ENCODE results near the gene NEDD4L. TPM values are rescaled to one million over a fixed set of nuclear protein-coding genes. Genes with fewer than 3 reads are reported as not detected.

The NEDD4L gene
- total and polyA plus RNA-seq, 7 donors = 14.8 to 28.0 (median 19.6) TPM

GRCh38 chr18:58067601-58068000 is 23.6 kb downstream of the NEDD4L start:
- Histone ChIP-seq H3K4me1 (no peaks in the 10 kb centered on the region), H3K9me3 (no peaks in the 10 kb centered on the region), H3K27me3 (ENCODE audit: insufficient read depth in 3 of 3, low read length in 2 of 3) (no peaks in the 10 kb centered on the region), H3K27ac (no peak overlapping the region), H3K4me3 (no peak overlapping the region), H3K36me3 (ENCODE audit: insufficient read depth in 1 of 2, low read depth in 1 of 2) (no peaks in the 10 kb centered on the region)
- intact Hi-C loops (cut with DNase I) = no loop called here
- WGBS, 3 donors = 89 to 92% (median 90%) methylated on average over 2 of the region's 2 CpGs
- no peak for DNase-seq
- TF ChIP-seq CTCF (IDR thresholded peaks at IDR 0.05) = no peak
- ATAC-seq = no peak

GRCh38 chr18:58069099-58069498 is 25.1 kb downstream of the NEDD4L start:
- intact Hi-C loops (cut with DNase I) = no loop called here
- H3K27ac ChIP-seq = no peak overlapping the region
- no peaks in the 10 kb centered on the region for H3K9me3 ChIP-seq
- H3K4me1 ChIP-seq = no peaks in the 10 kb centered on the region
- no peaks in the 10 kb centered on the region for H3K36me3 ChIP-seq (ENCODE audit: insufficient read depth in 1 of 2, low read depth in 1 of 2)
- TF ChIP-seq CTCF (IDR thresholded peaks at IDR 0.05) = no peak
- H3K4me3 ChIP-seq = no peak overlapping the region
- ATAC-seq (no peak), DNase-seq (no peak)
- no peaks in the 10 kb centered on the region for H3K27me3 ChIP-seq (ENCODE audit: insufficient read depth in 3 of 3, low read length in 2 of 3)

- Histone ChIP-seq H3K9me3 (no peaks in the 10 kb centered on the region), H3K4me1 (no peaks in the 10 kb centered on the region), H3K27me3 (ENCODE audit: insufficient read depth in 3 of 3, low read length in 2 of 3) (no peaks in the 10 kb centered on the region), H3K27ac (no peak overlapping the region), H3K36me3 (ENCODE audit: insufficient read depth in 1 of 2, low read depth in 1 of 2) (no peaks in the 10 kb centered on the region), H3K4me3 (no peak overlapping the region)
- intact Hi-C loops (cut with DNase I) = no loop called here
- no peak for DNase-seq
- TF ChIP-seq CTCF (IDR thresholded peaks at IDR 0.05) = no peak
- 62 to 70% (median 64%) methylated on average over 3 of the region's 3 CpGs for WGBS, 3 donors
- ATAC-seq = no peak
Observed at GRCh38 chr18:58069721-58070292, 25.8 kb downstream of the NEDD4L start.

GRCh38 chr18:58076052-58076451 is 32.0 kb downstream of the NEDD4L start:
- H3K4me1 ChIP-seq = no peaks in the 10 kb centered on the region
- WGBS, 3 donors = 81 to 89% (median 83%) methylated on average over 2 of the region's 2 CpGs
- H3K4me3 ChIP-seq = no peak overlapping the region
- intact Hi-C loops (cut with DNase I) = no loop called here
- no peaks in the 10 kb centered on the region for H3K9me3 ChIP-seq
- H3K36me3 ChIP-seq (ENCODE audit: insufficient read depth in 1 of 2, low read depth in 1 of 2) = no peaks in the 10 kb centered on the region
- DNase-seq (no peak), ATAC-seq (no peak)
- H3K27ac ChIP-seq = no peak overlapping the region
- H3K27me3 ChIP-seq (ENCODE audit: insufficient read depth in 3 of 3, low read length in 2 of 3) = no peaks in the 10 kb centered on the region
- no peak for TF ChIP-seq CTCF (IDR thresholded peaks at IDR 0.05)

DNA sequence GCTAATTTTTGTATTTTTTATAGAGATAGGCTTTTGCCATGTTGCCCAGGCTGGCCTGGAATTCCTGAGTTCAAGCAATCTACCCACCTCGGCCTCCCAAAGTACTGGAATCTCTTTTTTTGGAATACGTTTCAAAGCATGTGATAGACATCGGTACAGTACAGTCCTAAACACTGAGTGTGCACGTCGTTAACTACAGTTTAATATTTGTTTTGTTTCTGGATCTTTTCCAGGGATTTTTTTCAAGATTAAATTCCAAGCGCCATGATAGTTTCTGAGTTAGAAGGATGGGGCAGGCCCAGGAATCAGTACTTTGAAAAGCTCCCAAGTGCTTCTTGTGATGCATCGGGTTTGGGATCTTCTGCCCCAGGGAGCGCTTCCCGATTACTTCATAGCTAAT is 33.3 kb downstream of the NEDD4L start:
- Histone ChIP-seq H3K4me3 (no peak overlapping the region), H3K36me3 (ENCODE audit: insufficient read depth in 1 of 2, low read depth in 1 of 2) (no peaks in the 10 kb centered on the region), H3K27me3 (ENCODE audit: insufficient read depth in 3 of 3, low read length in 2 of 3) (no peaks in the 10 kb centered on the region), H3K9me3 (no peaks in the 10 kb centered on the region), H3K4me1 (no peaks in the 10 kb centered on the region), H3K27ac (no peak overlapping the region)
- no peak for DNase-seq
- intact Hi-C loops (cut with DNase I) = no loop called here
- ATAC-seq = no peak
- WGBS, 3 donors = 89 to 91% (median 89%) methylated on average over 9 of the region's 9 CpGs
- no peak for TF ChIP-seq CTCF (IDR thresholded peaks at IDR 0.05)

Data from psoas muscle (tissue), 8 donors.